Left renal cortex interstitium (tissue), 4 donors: ENCODE results near the gene SLC24A2. TPM values are rescaled to one million over a fixed set of nuclear protein-coding genes. Genes with fewer than 3 reads are reported as not detected.
"Not testable (repeated sequence)": the region's sequence is repeated elsewhere in the genome, so short reads cannot be mapped to it uniquely, and the experiment has no call there.

Experiments
- DNase-seq, 4 donors: peaks; one replicate each; pipeline ENCODE4 v3.0.0-alpha.2; 2013; ENCODE audit warnings: low read depth in 4 of 4, low spot score in 2 of 4, missing footprints in 1 of 4
- polyA plus RNA-seq, 4 donors: library from polyadenylated mRNA; unstranded; fragments of 120-200 nt; gene quantifications; one replicate each; pipeline ENCODE4 v1.2.1, GENCODE V29; 2013; ENCODE audit not compliant: insufficient read length in 4 of 4

SLC24A2 gene
- under 1 TPM; 0.08 to 0.30 (median 0.16) TPM for polyA plus RNA-seq

GRCh38 chr9:19788614-19789271, at the start of gene SLC24A2:
Gene SLC24A2, minus strand, starts transcription at chr9:19789037.
- DNase-seq = no peak

GRCh38 chr9:19833331-19833730, 44.5 kb upstream of the SLC24A2 start:
- not testable (repeated sequence) for DNase-seq

- DNase-seq = no peak
These were observed 42.0 kb upstream of the SLC24A2 start for GRCh38 chr9:19830796-19831195.

- no peak for DNase-seq
These were observed 39.8 kb upstream of the SLC24A2 start for GRCh38 chr9:19828576-19829109.

- DNase-seq = no peak
These were observed 27.9 kb upstream of the SLC24A2 start for GRCh38 chr9:19816769-19817168.

GRCh38 chr9:19812194-19812593, 23.4 kb upstream of the SLC24A2 start:
- DNase-seq = no peak

- no peak for DNase-seq
These were observed 20.8 kb upstream of the SLC24A2 start for GRCh38 chr9:19809422-19810269.

GRCh38 chr9:19807182-19807892, 18.5 kb upstream of the SLC24A2 start:
- no peak for DNase-seq

- no peak for DNase-seq
These were observed 15.6 kb upstream of the SLC24A2 start for GRCh38 chr9:19804431-19804830.

- no peak for DNase-seq
These were observed 12.0 kb upstream of the SLC24A2 start for GRCh38 chr9:19800884-19801283.

GRCh38 chr9:19799784-19800183, 10.9 kb upstream of the SLC24A2 start:
- no peak for DNase-seq

- DNase-seq = no peak
These were observed 685 bp downstream of the SLC24A2 start for GRCh38 chr9:19788152-19788551.

GRCh38 chr9:19787672-19788071, 1.2 kb downstream of the SLC24A2 start:
- no peak for DNase-seq

- DNase-seq = no peak
These were observed 3.6 kb downstream of the SLC24A2 start for GRCh38 chr9:19785230-19785629.

- no peak for DNase-seq
These were observed 4.7 kb downstream of the SLC24A2 start for GRCh38 chr9:19784136-19784535.

- DNase-seq = no peak
These were observed 5.3 kb downstream of the SLC24A2 start for GRCh38 chr9:19783500-19783899.

GRCh38 chr9:19782005-19782404, 6.8 kb downstream of the SLC24A2 start:
- DNase-seq = peak; percentile 6 to 34 (median 18)

- DNase-seq = no peak
These were observed 7.6 kb downstream of the SLC24A2 start for GRCh38 chr9:19781240-19781639.

- DNase-seq = no peak
These were observed 17.4 kb downstream of the SLC24A2 start for GRCh38 chr9:19771446-19771845.

- no peak for DNase-seq
These were observed 17.9 kb downstream of the SLC24A2 start for GRCh38 chr9:19770973-19771372.

- no peak for DNase-seq
These were observed 19.6 kb downstream of the SLC24A2 start for GRCh38 chr9:19769213-19769612.
